GM21423 (cell line): Measurements from ENCODE around the gene PEX14.

Experiments used
- ATAC-seq: cut with Tn5 transposase; IDR thresholded peaks from one replicate; pipeline ENCODE4 v1.9.1; 2021; ENCODE audit warnings: mild to moderate bottlenecking, moderate library complexity; ENCODE audit not compliant: unreplicated experiment

PEX14 gene

GRCh38 chr1:10659646-10660540, 185.1 kb downstream of the PEX14 start:
- ATAC-seq: no peak

GRCh38 chr1:10661453-10661852, 186.7 kb downstream of the PEX14 start:
- no peak for ATAC-seq

- no peak for ATAC-seq
Observed at GRCh38 chr1:10662090-10662688, 187.4 kb downstream of the PEX14 start.

- ATAC-seq: no peak
Observed at GRCh38 chr1:10662824-10663677, 188.3 kb downstream of the PEX14 start.

GRCh38 chr1:10663678-10664035, 188.9 kb downstream of the PEX14 start:
- no peak for ATAC-seq

- no peak for ATAC-seq
Observed at GRCh38 chr1:10664251-10664650, 189.5 kb downstream of the PEX14 start.

GRCh38 chr1:10665226-10665625, 190.5 kb downstream of the PEX14 start:
- ATAC-seq: no peak

- no peak for ATAC-seq
Observed at GRCh38 chr1:10665930-10666850, 191.4 kb downstream of the PEX14 start.

- no peak for ATAC-seq
Observed at GRCh38 chr1:10667861-10668761, 193.4 kb downstream of the PEX14 start.

- no peak for ATAC-seq
Observed at GRCh38 chr1:10669570-10669969, 194.8 kb downstream of the PEX14 start.

- ATAC-seq: no peak
Observed at GRCh38 chr1:10670190-10670589, 195.4 kb downstream of the PEX14 start.

- ATAC-seq: no peak
Observed at GRCh38 chr1:10671090-10671489, 196.3 kb downstream of the PEX14 start.

GRCh38 chr1:10671622-10672342, 197.0 kb downstream of the PEX14 start:
- ATAC-seq: no peak

GRCh38 chr1:10672343-10673050, 197.7 kb downstream of the PEX14 start:
- ATAC-seq: no peak

- ATAC-seq: no peak
Observed at GRCh38 chr1:10673109-10673711, 198.5 kb downstream of the PEX14 start.

- ATAC-seq: no peak
Observed at GRCh38 chr1:10674222-10674621, 199.5 kb downstream of the PEX14 start.

GRCh38 chr1:10674700-10675609, 200.2 kb downstream of the PEX14 start:
- ATAC-seq: no peak
